T-helper 1 cell treated with Interleukin-12 subunit alpha and Interleukin-12 subunit beta and Interleukin-4 antibody, amounts not matched to agents 30 μg/mL and 1 μg/mL, for 36 hours (primary cell): ENCODE results near the gene TEX47.

Source experiments
- H3K27ac Mint-ChIP-seq: one replicate; pipeline ENCODE4 v1.8.0; 2021; ENCODE audit warnings: mild to moderate bottlenecking, mixed read lengths
- H3K27me3 Mint-ChIP-seq: one replicate; pipeline ENCODE4 v1.8.0; 2021; ENCODE audit warnings: low read depth, mixed read lengths
- H3K36me3 Mint-ChIP-seq: one replicate; pipeline ENCODE4 v1.8.0; 2021; ENCODE audit warnings: low read depth, mixed read lengths
- H3K4me1 Mint-ChIP-seq: one replicate; pipeline ENCODE4 v1.8.0; 2021; ENCODE audit warnings: low read depth, mixed read lengths
- H3K4me3 Mint-ChIP-seq: one replicate; pipeline ENCODE4 v1.8.0; 2021; ENCODE audit warnings: mild to moderate bottlenecking, moderate library complexity, mixed read lengths
- H3K9me3 Mint-ChIP-seq: one replicate; pipeline ENCODE4 v1.8.0; 2021; ENCODE audit warnings: mixed read lengths

Gene TEX47

GRCh38 chr7:88761779-88762178, 33.8 kb downstream of the TEX47 start:
- Mint-ChIP-seq H3K9me3 (no peaks in the 10 kb centered on the region), H3K27me3 (peaks cover 45% of the 10 kb centered on the region), H3K4me1 (no peaks in the 10 kb centered on the region), H3K4me3 (no peak overlapping the region), H3K27ac (no peak overlapping the region), H3K36me3 (no peaks in the 10 kb centered on the region)

- Mint-ChIP-seq H3K4me1 (no peaks in the 10 kb centered on the region), H3K27ac (no peak overlapping the region), H3K9me3 (no peaks in the 10 kb centered on the region), H3K4me3 (peak overlapping the region; percentile 3), H3K36me3 (no peaks in the 10 kb centered on the region), H3K27me3 (peaks cover 57% of the 10 kb centered on the region)
Measured at GRCh38 chr7:88760136-88760515, 35.4 kb downstream of the TEX47 start.

DNA sequence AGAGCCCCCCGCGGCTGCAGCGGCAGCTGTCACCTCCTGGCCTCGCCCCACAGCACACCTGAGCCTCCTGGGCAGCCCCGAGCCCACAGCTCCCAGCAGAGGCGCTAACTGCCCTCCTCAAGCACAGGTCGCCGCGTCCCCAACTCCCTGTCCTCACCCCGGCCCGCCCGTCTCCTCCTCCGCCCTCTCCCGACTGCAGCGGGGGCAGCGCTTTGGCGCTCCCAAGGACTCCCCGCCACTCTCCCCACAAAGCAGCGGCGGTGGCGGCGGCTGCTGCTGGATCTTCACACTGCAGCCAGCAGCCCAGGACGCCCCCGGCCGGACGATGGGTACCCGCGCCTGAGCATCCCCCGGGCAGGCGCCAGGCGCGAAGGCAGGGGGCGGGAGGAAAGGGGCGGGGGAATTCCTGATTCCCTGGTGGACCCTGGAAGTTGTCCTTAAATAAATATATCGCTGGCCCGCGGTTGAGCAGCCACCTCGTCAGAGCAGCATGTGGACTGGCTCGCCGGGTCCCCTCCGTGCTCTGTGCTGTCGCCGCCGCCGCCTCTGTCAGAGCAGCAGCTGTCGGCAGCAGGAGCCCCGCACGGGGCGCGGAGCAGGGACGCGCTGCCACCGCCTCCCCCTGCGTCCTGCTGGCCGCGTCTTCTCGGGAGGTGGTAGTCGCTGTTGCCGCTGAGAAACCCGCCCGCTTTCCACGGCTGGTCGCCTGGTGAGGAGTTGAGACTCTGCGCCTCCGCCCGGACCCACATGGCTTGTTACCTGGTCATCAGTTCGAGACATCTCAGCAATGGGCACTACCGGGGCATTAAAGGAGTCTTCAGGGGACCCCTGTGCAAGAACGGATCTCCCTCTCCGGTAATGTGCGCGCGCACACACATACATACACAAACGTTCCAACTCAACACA, 36.1 kb downstream of the TEX47 start, which contains the start of gene ZNF804B:
Gene ZNF804B (plus strand): TSS at position 471 of the 906 bp plus-strand sequence. CDS start 277 bp downstream, at position 748.
- no peaks in the 10 kb centered on the region for H3K4me1 Mint-ChIP-seq
- H3K4me3 Mint-ChIP-seq, result peak within 1 kb of the TSS; percentile 3
- H3K36me3 Mint-ChIP-seq, result no peaks in the 10 kb centered on the region
- no peaks in the 10 kb centered on the region for H3K9me3 Mint-ChIP-seq
- H3K27me3 Mint-ChIP-seq, result peaks cover 59% of the 10 kb centered on the region
- no peak within 1 kb of the TSS for H3K27ac Mint-ChIP-seq

- Mint-ChIP-seq H3K4me3 (no peak overlapping the region), H3K27ac (no peak overlapping the region), H3K4me1 (no peaks in the 10 kb centered on the region), H3K27me3 (peaks cover 59% of the 10 kb centered on the region), H3K36me3 (no peaks in the 10 kb centered on the region), H3K9me3 (no peaks in the 10 kb centered on the region)
Measured at GRCh38 chr7:88758381-88759229, 36.9 kb downstream of the TEX47 start.

DNA sequence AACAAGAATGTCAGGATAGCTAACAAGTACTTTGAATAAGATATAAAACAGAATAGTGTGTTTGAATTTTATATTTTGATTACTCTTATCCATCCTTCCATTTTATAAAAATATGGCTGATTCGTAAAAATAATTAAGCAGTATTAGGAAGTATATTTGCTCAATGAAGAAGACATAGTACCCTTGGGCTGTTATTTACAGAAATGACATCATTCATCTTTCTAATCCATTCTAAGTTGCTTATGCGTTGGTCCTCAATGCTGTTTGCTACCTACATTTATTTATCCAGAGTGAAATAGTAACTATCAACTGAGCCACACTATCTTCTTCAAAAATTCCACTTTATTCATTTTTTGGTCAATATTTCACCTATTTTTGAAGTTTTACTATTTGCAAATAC, 38.2 kb downstream of the TEX47 start:
- Mint-ChIP-seq H3K4me1 (no peaks in the 10 kb centered on the region), H3K9me3 (no peaks in the 10 kb centered on the region), H3K27ac (no peak overlapping the region), H3K27me3 (peaks cover 53% of the 10 kb centered on the region), H3K4me3 (no peak overlapping the region), H3K36me3 (no peaks in the 10 kb centered on the region)

GRCh38 chr7:88756802-88757201, 38.7 kb downstream of the TEX47 start:
- no peaks in the 10 kb centered on the region for H3K9me3 Mint-ChIP-seq
- H3K27me3 Mint-ChIP-seq, result peaks cover 49% of the 10 kb centered on the region
- H3K36me3 Mint-ChIP-seq, result no peaks in the 10 kb centered on the region
- H3K4me1 Mint-ChIP-seq, result no peaks in the 10 kb centered on the region
- no peak overlapping the region for H3K4me3 Mint-ChIP-seq
- no peak overlapping the region for H3K27ac Mint-ChIP-seq

DNA sequence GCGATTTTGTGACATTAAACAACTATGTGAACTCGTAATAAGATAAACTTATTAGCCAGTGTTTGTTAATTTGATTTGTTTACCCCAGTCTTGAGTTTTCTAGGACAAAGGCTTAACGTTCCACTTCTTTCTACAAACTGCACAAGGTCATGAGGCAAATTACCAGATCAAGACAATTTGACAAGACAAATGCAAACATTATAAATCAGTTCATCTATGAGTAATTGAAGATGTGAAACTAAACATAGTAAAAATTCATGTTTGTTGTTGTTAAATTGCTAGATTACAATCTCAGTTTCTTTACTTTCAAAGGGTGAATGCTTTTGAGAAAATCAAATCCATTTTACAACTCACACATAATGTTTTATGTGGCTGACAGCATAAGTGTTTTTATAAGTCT, 49.4 kb downstream of the TEX47 start:
- Mint-ChIP-seq H3K27ac (no peak overlapping the region), H3K4me1 (no peaks in the 10 kb centered on the region), H3K4me3 (no peak overlapping the region), H3K27me3 (no peaks in the 10 kb centered on the region), H3K9me3 (no peaks in the 10 kb centered on the region), H3K36me3 (no peaks in the 10 kb centered on the region)
